GM10266 (cell line): Measurements from ENCODE around the gene CORO2B.

Experiments used
- DNase-seq: peaks from one replicate; pipeline ENCODE4 v3.0.0; 2012; ENCODE audit errors: extremely low spot score
- TF ChIP-seq, protein P1 (sequence below): IDR thresholded peaks from 2 replicates; pipeline ENCODE4 v1.5.1; 2012; ENCODE audit warnings: mild to moderate bottlenecking, low read depth; ENCODE audit not compliant: control insufficient read depth, insufficient read depth; ENCODE audit errors: missing control alignments

CORO2B gene

DNA sequence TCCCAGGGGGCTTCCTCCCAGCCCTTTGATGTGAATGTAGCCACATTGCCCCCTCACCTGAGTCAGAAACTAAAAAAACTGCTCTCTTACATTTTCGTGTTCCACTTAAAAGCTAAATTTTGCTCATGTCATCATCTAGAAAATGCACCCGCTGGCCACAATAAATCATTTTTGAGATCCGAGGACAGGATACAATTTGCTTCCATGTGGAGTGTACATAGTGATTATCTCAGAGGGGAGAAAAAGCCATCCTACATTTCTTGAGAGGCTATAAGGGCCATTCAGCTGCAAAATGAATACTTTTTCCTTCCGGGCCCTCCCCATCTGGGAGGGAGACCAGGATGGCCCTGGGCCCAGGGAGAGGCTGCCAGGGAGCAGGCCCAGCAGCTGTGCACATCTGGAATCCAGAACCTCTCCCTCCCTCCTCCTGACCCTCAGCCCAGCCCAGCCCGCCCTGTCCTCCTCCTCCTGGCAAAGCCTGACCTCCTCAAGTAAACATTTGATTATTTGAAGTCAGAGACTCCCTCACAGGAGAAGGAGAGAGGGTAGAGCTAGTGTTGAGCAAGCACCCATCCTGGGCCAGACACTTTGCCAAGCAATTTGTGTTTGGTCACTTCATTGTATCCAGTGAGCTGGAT, 59.1 kb downstream of the CORO2B start:
- DNase-seq = no peak
- TF ChIP-seq, protein P1, sequence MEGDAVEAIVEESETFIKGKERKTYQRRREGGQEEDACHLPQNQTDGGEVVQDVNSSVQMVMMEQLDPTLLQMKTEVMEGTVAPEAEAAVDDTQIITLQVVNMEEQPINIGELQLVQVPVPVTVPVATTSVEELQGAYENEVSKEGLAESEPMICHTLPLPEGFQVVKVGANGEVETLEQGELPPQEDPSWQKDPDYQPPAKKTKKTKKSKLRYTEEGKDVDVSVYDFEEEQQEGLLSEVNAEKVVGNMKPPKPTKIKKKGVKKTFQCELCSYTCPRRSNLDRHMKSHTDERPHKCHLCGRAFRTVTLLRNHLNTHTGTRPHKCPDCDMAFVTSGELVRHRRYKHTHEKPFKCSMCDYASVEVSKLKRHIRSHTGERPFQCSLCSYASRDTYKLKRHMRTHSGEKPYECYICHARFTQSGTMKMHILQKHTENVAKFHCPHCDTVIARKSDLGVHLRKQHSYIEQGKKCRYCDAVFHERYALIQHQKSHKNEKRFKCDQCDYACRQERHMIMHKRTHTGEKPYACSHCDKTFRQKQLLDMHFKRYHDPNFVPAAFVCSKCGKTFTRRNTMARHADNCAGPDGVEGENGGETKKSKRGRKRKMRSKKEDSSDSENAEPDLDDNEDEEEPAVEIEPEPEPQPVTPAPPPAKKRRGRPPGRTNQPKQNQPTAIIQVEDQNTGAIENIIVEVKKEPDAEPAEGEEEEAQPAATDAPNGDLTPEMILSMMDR = no peak

DNA sequence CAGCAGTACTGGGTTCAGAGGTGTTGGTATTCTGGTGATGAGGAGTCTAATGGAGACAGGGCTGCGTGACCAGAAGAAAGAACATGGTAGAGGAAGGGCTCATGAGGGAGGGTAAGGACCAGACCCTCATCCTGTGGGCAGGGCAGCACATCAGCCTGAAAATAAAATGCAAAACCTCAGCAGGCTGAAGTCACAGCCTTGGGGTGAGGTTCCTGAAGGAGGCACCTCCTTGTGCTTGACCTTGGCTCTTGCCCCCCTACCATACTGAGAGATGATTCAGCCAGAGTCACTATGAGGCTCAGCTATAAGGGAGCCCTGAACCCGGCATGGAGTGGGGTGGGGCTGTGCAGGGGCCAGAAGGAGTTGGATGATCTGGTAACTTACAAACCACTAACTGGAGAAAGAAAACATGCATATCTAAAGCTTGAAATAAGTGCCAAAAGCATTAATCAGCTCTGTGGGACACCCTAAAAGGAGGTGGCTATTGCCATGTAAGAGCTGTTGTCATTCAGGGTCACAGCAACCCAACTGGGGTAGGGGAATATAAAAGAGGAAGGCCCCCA, 60.2 kb downstream of the CORO2B start:
- TF ChIP-seq, protein P1 = no peak
- DNase-seq = no peak

DNA sequence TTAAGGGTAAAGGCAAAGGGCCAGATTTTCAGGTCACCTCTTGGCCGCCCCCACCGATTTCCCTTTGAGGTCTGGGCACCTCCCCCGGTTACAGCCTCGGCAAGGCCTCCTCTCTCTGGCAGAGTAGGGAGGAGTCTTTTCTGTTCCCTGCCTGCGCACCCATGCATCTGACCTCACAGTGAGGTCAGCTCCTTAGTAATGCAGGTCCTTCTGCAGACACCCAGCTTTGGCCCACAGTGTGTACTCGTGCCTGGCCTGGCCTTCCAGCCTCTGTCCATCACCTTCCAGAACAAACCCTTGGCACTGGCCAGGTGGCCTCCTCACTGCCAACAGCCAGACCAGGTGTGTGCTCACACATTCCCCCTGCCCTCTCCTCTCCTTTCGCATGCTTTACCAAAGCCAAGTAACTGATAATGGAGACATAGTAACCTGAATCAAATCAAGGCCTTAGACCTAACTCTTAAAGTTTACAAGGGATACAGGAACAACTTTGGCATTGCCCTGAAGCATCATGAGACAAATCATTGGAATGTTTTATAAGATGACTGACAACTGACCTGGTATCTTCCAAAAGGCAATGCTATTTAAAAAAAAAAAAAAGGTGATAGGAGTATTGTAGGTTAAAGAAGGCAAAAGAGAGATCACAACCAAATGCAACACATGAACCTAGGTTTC, 61.3 kb downstream of the CORO2B start:
- TF ChIP-seq, protein P1 = no peak
- no peak for DNase-seq

DNA sequence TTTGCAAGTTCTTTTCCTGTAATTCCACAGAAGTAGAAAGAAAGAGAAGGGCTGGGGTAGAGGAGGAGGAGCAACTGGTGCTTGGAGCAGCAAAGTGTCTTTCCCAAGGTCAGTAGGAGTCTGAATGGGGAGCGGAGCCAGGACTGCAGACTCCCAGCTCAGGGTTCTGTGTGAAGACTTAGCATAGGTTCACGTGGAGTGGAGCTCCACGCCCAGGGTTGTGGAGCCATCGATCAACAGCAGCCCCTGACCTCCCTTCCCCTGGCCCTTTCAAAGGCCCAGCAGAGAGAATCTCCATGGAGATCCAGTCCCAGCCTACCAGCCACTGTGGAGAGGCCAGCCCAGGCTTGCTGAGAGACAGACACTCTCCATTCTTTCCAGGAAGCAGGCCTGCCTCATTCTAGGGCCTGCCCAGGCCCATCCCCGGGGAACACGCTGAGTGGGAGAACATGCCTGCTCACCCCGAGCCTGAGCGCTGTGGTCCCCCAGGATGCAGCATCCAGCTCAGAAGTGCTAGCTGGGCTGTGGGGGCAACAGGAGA, 62.1 kb downstream of the CORO2B start:
- no peak for DNase-seq
- TF ChIP-seq, protein P1 = no peak

DNA sequence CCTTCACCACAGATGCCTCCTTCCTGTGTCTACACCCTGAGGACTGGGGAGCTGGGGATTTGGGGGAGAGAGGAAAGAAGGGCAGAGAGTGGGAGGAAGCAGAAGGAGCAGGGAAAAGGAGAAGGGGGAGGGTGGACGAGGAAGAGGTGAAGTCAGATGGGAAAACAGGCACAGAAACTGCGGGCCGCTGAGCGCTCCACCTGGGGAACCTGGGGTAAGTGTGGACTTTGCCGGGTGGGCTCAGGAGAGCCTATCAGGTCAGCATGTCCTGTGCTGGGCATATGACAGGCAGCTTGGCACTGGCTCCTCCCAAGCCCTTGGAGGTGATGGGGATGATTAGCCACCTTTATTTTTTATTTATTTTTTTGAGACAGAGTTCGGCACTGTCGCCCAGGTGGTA, 62.6 kb downstream of the CORO2B start:
- TF ChIP-seq, protein P1 = no peak
- no peak for DNase-seq

DNA sequence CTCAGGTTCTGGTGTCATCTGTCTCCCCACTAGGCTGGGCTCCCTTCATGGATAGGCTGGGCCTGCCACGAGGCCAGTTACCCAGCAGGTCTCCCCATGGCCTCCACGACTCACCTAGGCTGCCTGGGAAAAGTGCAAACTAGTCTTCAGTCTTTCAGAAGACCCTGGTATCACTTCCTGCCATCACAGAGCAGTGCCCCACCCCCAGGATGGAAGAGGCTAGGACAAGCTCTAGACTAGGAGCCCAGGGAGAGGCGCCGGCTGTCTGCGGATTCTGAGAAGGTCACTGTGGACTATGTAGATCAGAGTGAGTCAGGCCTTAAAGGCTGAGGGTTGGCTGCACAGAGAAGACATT, 63.7 kb downstream of the CORO2B start:
- TF ChIP-seq, protein P1 = no peak
- DNase-seq = no peak
